MM.1S (cell line): ENCODE measurements around the gene GPATCH2.

ENCODE experiments used
- DNase-seq: peaks from one replicate; pipeline ENCODE4 v3.0.0-alpha.2; 2015
- H2AFZ ChIP-seq: fragments of 300-600 bp; sonication (generic); 2 replicates; pipeline ENCODE4 v1.6.0; 2016; ENCODE audit warnings: antibody characterized with exemption, low read length
- H3F3A ChIP-seq: fragments of 300-600 bp; sonication (generic); 2 replicates; pipeline ENCODE4 v1.6.1; 2016; ENCODE audit warnings: mild to moderate bottlenecking, antibody characterized with exemption, low read length, moderate library complexity, mixed read lengths; ENCODE audit not compliant: insufficient read depth
- H3K27ac ChIP-seq: fragments of 300-600 bp; sonication (generic); 2 replicates; pipeline ENCODE4 v1.5.1; 2016; ENCODE audit warnings: mild to moderate bottlenecking, low read length
- H3K27me3 ChIP-seq: fragments of 300-600 bp; sonication (generic); replicated peaks from 2 replicates; pipeline ENCODE4 v1.6.0; 2016; ENCODE audit warnings: low read length; ENCODE audit not compliant: insufficient read depth
- H3K36me3 ChIP-seq: fragments of 300-600 bp; sonication (generic); replicated peaks from 2 replicates; pipeline ENCODE4 v1.6.1; 2016; ENCODE audit warnings: mild to moderate bottlenecking, low read length, mixed read lengths; ENCODE audit not compliant: insufficient read depth
- H3K4me1 ChIP-seq: fragments of 300-600 bp; sonication (generic); 2 replicates; pipeline ENCODE4 v1.6.1; 2016; ENCODE audit warnings: low read length, mixed read lengths
- H3K4me2 ChIP-seq: fragments of 300-600 bp; sonication (generic); 2 replicates; pipeline ENCODE4 v1.6.0; 2016; ENCODE audit warnings: low read depth, low read length
- H3K4me3 ChIP-seq: fragments of 300-600 bp; sonication (generic); 2 replicates; pipeline ENCODE4 v1.5.1; 2016; ENCODE audit warnings: low read length, mixed read lengths
- H3K79me2 ChIP-seq: fragments of 300-600 bp; sonication (generic); 2 replicates; pipeline ENCODE4 v1.6.1; 2016; ENCODE audit warnings: mixed run types, low read length, mixed read lengths
- H3K9ac ChIP-seq: fragments of 300-600 bp; sonication (generic); 2 replicates; pipeline ENCODE4 v1.6.1; 2016; ENCODE audit warnings: low read length, mixed read lengths
- H3K9me2 ChIP-seq: fragments of 300-600 bp; sonication (generic); replicated peaks from 2 replicates; pipeline ENCODE4 v1.6.1; 2016; ENCODE audit warnings: mild to moderate bottlenecking, low read length, mixed read lengths; ENCODE audit not compliant: insufficient read depth
- H3K9me3 ChIP-seq: fragments of 300-600 bp; sonication (generic); replicated peaks from 2 replicates; pipeline ENCODE4 v1.6.1; 2016; ENCODE audit warnings: mild to moderate bottlenecking, low read length, mixed read lengths; ENCODE audit not compliant: insufficient read depth
- H4K20me1 ChIP-seq: fragments of 300-600 bp; sonication (generic); 2 replicates; pipeline ENCODE4 v1.6.1; 2016; ENCODE audit warnings: mild to moderate bottlenecking, low read length, moderate library complexity, mixed read lengths; ENCODE audit not compliant: insufficient read depth
- EZH2 ChIP-seq: fragments of 300-600 bp; sonication (generic); optimal IDR thresholded peaks from 2 replicates; pipeline ENCODE3; 2017; ENCODE audit warnings: low read depth, mild to moderate bottlenecking, antibody characterized with exemption, low read length, mixed read lengths
- EZH2phosphoT487 ChIP-seq: fragments of 300-600 bp; sonication (generic); IDR thresholded peaks from 2 replicates; pipeline ENCODE4 v1.6.1; 2018; ENCODE audit warnings: antibody characterized with exemption, low read length
- TF ChIP-seq, protein P1 (sequence below): fragments of 300-600 bp; sonication (generic); IDR thresholded peaks from 2 replicates; pipeline ENCODE4 v1.5.1; 2016; ENCODE audit warnings: antibody characterized with exemption, low read length, mixed read lengths

GPATCH2 gene

DNA sequence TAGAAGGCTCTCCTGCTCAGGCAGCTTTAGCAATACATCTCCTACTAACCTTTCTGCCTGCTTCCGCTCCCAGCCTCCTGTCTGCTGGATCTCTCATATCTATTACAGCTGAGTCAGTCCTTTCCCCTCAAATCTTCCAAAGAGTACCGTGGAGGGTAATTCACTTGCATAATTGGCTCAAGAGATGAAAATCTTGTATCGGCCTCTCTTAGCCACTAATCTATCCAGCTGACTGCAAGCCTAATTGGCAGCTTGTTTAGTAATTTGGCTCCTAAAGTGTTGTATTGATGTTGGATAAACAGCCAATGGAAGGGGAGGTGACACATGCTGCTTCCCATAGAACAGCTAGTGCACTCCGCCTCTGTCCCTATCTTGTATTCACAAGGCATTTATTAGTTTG lies 195.7 kb downstream of the GPATCH2 start:
- H3K79me2 ChIP-seq, result no peaks in the 10 kb centered on the region
- H3K9me3 ChIP-seq, result no peaks in the 10 kb centered on the region
- TF ChIP-seq, protein P1, sequence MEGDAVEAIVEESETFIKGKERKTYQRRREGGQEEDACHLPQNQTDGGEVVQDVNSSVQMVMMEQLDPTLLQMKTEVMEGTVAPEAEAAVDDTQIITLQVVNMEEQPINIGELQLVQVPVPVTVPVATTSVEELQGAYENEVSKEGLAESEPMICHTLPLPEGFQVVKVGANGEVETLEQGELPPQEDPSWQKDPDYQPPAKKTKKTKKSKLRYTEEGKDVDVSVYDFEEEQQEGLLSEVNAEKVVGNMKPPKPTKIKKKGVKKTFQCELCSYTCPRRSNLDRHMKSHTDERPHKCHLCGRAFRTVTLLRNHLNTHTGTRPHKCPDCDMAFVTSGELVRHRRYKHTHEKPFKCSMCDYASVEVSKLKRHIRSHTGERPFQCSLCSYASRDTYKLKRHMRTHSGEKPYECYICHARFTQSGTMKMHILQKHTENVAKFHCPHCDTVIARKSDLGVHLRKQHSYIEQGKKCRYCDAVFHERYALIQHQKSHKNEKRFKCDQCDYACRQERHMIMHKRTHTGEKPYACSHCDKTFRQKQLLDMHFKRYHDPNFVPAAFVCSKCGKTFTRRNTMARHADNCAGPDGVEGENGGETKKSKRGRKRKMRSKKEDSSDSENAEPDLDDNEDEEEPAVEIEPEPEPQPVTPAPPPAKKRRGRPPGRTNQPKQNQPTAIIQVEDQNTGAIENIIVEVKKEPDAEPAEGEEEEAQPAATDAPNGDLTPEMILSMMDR, result no peak
- TF ChIP-seq EZH2, result no peak

DNA sequence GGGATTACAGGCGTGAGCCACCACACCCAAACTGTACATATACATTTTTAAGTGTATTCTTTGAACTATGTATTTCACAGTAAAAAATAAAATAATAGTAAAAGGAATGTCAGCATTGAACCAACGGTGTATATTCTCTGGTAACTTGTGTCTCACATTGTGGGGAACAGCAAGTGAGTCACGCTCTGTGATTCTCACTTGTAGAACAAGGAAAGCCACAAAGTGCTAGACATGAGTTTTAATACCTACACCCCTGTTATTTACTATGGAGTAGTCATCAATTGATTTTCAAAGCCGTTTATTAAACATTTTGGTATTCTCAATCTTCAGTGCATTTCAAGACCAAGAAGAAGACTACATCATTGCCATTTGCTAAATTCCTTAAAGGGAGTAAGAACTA lies 197.2 kb downstream of the GPATCH2 start:
- Histone ChIP-seq H3K4me1 (no peaks in the 10 kb centered on the region), H3K9me2 (no peaks in the 10 kb centered on the region), H3K9ac (no peak overlapping the region), H3K27ac (no peak overlapping the region), H3K79me2 (no peaks in the 10 kb centered on the region), H3K4me2 (no peak overlapping the region), H3K4me3 (no peak overlapping the region), H3K9me3 (no peaks in the 10 kb centered on the region), H3F3A (no peaks in the 10 kb centered on the region), H4K20me1 (no peaks in the 10 kb centered on the region), H2AFZ (no peak overlapping the region), H3K36me3 (no peaks in the 10 kb centered on the region), H3K27me3 (no peaks in the 10 kb centered on the region)
- TF ChIP-seq, protein P1, result no peak
- TF ChIP-seq EZH2 (no peak), EZH2phosphoT487 (no peak)
- no peak for DNase-seq

More for the DNA sequence above, 195.7 kb downstream of the GPATCH2 start:
- Histone ChIP-seq H3K27ac (no peak overlapping the region), H3K4me1 (no peaks in the 10 kb centered on the region), H3K9me2 (no peaks in the 10 kb centered on the region), H4K20me1 (no peaks in the 10 kb centered on the region), H2AFZ (no peak overlapping the region), H3K4me2 (no peak overlapping the region), H3F3A (no peaks in the 10 kb centered on the region), H3K9ac (no peak overlapping the region), H3K27me3 (no peaks in the 10 kb centered on the region), H3K36me3 (no peaks in the 10 kb centered on the region), H3K4me3 (no peak overlapping the region)
- DNase-seq, result no peak

DNA sequence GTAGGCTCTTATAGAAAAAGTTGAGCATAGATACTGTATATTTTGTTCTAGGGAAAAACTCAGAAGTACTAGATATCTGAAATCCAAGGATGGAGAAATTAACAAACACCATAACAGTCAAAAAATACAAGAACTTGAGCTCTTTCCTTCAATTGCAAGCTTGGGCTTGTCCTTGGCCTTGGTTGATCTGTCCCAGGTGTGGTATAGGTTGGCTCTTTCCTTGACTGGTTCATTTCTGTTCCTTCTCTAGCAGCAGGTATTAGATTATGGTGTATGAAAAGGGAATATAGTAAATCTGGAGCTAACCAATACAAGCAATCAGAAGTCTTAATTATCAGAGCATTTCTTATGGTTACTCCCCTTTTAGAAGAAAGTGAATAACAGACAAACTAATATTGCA lies 198.6 kb downstream of the GPATCH2 start:
- Histone ChIP-seq H3K36me3 (no peaks in the 10 kb centered on the region), H4K20me1 (no peaks in the 10 kb centered on the region), H3K27ac (no peak overlapping the region), H3K27me3 (no peaks in the 10 kb centered on the region), H3F3A (no peaks in the 10 kb centered on the region), H3K9me2 (no peaks in the 10 kb centered on the region), H3K9ac (no peak overlapping the region), H3K9me3 (no peaks in the 10 kb centered on the region), H2AFZ (no peak overlapping the region), H3K4me2 (no peak overlapping the region), H3K79me2 (no peaks in the 10 kb centered on the region), H3K4me1 (no peaks in the 10 kb centered on the region), H3K4me3 (no peak overlapping the region)
- DNase-seq, result no peak
- no peak for TF ChIP-seq EZH2phosphoT487
- no peak for TF ChIP-seq EZH2
- TF ChIP-seq, protein P1, result no peak
